ENCODE measurements around the gene CD2AP.

The CD2AP gene

GRCh38 chr6:47672816-47673215 lies 195.2 kb downstream of the CD2AP start:
- H3K27me3 ChIP-seq (ENCODE audit: low read length): no peaks in the 10 kb centered on the region
- TF ChIP-seq EZH2phosphoT487 (conservative IDR thresholded peaks at IDR 0.05; ENCODE audit: low read length): no peak
- TF ChIP-seq, protein P1, sequence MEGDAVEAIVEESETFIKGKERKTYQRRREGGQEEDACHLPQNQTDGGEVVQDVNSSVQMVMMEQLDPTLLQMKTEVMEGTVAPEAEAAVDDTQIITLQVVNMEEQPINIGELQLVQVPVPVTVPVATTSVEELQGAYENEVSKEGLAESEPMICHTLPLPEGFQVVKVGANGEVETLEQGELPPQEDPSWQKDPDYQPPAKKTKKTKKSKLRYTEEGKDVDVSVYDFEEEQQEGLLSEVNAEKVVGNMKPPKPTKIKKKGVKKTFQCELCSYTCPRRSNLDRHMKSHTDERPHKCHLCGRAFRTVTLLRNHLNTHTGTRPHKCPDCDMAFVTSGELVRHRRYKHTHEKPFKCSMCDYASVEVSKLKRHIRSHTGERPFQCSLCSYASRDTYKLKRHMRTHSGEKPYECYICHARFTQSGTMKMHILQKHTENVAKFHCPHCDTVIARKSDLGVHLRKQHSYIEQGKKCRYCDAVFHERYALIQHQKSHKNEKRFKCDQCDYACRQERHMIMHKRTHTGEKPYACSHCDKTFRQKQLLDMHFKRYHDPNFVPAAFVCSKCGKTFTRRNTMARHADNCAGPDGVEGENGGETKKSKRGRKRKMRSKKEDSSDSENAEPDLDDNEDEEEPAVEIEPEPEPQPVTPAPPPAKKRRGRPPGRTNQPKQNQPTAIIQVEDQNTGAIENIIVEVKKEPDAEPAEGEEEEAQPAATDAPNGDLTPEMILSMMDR (IDR thresholded peaks at IDR 0.05; ENCODE audit: insufficient read depth, low read length, poor library complexity, severe bottlenecking): no peak

DNA sequence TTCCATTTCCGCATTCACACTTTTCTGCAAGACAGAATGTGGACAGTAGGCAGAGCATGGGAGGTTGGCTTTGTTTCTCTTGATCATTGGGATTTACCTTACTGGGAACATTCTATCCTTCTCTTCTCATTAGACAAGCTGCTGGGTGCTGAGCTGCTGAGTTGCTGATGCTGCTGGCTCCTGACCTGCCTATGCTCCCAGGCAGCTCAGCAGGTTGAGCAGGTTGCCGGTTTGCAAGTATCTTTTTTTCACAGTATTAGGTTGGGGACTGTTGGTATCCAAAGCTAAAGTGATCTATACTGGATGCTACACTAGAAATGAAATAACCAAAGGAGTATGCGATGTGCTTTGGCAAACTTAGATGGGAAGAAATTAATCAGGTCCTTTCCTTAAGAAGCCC lies 197.1 kb downstream of the CD2AP start:
- no peak overlapping the region for H3K4me3 ChIP-seq (ENCODE audit: insufficient read depth, low read length, poor library complexity, severe bottlenecking)
- no peak overlapping the region for H3K4me2 ChIP-seq (ENCODE audit: low read depth, low read length, poor library complexity, severe bottlenecking)
- H3K27ac ChIP-seq (ENCODE audit: low read depth, low read length): no peak overlapping the region
- H3K9me2 ChIP-seq (replicated peaks; ENCODE audit: insufficient read depth, low read length): no peaks in the 10 kb centered on the region
- no peak for TF ChIP-seq EZH2phosphoT487 (conservative IDR thresholded peaks at IDR 0.05; ENCODE audit: low read length)
- TF ChIP-seq, protein P1 (IDR thresholded peaks at IDR 0.05; ENCODE audit: insufficient read depth, low read length, poor library complexity, severe bottlenecking): no peak
- no peaks in the 10 kb centered on the region for H3K36me3 ChIP-seq (ENCODE audit: low read length)
- no peaks in the 10 kb centered on the region for H4K20me1 ChIP-seq (ENCODE audit: low read depth, low read length)
- H3F3A ChIP-seq (ENCODE audit: insufficient read depth): no peaks in the 10 kb centered on the region
- no peak overlapping the region for H2AFZ ChIP-seq (ENCODE audit: low read depth, low read length, severe bottlenecking)
- no peaks in the 10 kb centered on the region for H3K79me2 ChIP-seq (ENCODE audit: insufficient read depth, low read length)
- no peaks in the 10 kb centered on the region for H3K9me3 ChIP-seq (ENCODE audit: insufficient read depth, low read length)
- H3K9ac ChIP-seq (ENCODE audit: low read length): no peak overlapping the region
- no peaks in the 10 kb centered on the region for H3K27me3 ChIP-seq (ENCODE audit: low read length)

More at GRCh38 chr6:47672816-47673215, 195.2 kb downstream of the CD2AP start:
- H3K36me3 ChIP-seq (ENCODE audit: low read length): no peaks in the 10 kb centered on the region
- no peak overlapping the region for H3K9ac ChIP-seq (ENCODE audit: low read length)
- no peaks in the 10 kb centered on the region for H3F3A ChIP-seq (ENCODE audit: insufficient read depth)
- H3K9me2 ChIP-seq (replicated peaks; ENCODE audit: insufficient read depth, low read length): no peaks in the 10 kb centered on the region
- H3K4me3 ChIP-seq (ENCODE audit: insufficient read depth, low read length, poor library complexity, severe bottlenecking): no peak overlapping the region
- no peaks in the 10 kb centered on the region for H3K9me3 ChIP-seq (ENCODE audit: insufficient read depth, low read length)
- no peak overlapping the region for H3K27ac ChIP-seq (ENCODE audit: low read depth, low read length)
- H2AFZ ChIP-seq (ENCODE audit: low read depth, low read length, severe bottlenecking): no peak overlapping the region
- no peak overlapping the region for H3K4me2 ChIP-seq (ENCODE audit: low read depth, low read length, poor library complexity, severe bottlenecking)
- H3K79me2 ChIP-seq (ENCODE audit: insufficient read depth, low read length): no peaks in the 10 kb centered on the region
- H4K20me1 ChIP-seq (ENCODE audit: low read depth, low read length): no peaks in the 10 kb centered on the region
